Measurements from ENCODE around the gene B4GALNT3.

- TF ChIP-seq CTCF (IDR thresholded peaks at IDR 0.05) (no peak), POLR2A (IDR thresholded peaks at IDR 0.05) (no peak)
These were observed 126.8 kb downstream of the B4GALNT3 start for GRCh38 chr12:586318-587071.
